ENCODE data around the gene KRT26. TPM values are rescaled to one million over a fixed set of nuclear protein-coding genes. Genes with fewer than 3 reads are reported as not detected.

The KRT26 gene
- polyA plus RNA-seq, 2 of the 4 experiments (the other 2 are of a cell fraction) = not detected

DNA sequence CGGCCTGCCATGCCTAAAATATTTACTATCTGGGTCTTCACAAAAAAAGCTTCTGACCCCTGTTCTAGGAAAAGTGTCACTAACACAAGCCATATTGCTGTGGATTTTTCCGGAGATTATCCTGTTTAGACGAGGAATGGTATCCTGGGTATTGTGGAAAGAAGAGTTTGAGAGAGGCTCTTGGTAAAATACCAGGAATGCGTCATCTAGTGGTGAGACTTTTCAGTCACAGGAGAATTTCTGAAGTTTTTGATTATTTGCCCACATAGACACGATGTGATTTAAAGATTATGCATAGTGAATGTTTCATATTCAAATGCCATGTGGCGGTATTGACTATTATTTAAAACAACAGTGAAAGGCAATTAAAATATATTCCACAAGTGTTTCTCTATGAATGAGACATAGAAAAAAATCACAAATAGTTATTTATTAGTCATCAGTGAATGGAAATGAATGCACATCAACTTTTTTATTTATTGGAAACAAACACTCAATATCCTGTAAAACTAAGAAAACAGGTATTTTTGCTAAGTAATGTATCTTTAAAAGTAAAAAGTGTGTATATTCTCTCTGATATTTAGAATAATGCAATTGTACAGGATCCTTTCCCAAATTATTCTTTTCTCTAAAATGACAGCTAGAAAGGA is 19.9 kb upstream of the KRT26 start (continued):
- TF ChIP-seq, protein P1, sequence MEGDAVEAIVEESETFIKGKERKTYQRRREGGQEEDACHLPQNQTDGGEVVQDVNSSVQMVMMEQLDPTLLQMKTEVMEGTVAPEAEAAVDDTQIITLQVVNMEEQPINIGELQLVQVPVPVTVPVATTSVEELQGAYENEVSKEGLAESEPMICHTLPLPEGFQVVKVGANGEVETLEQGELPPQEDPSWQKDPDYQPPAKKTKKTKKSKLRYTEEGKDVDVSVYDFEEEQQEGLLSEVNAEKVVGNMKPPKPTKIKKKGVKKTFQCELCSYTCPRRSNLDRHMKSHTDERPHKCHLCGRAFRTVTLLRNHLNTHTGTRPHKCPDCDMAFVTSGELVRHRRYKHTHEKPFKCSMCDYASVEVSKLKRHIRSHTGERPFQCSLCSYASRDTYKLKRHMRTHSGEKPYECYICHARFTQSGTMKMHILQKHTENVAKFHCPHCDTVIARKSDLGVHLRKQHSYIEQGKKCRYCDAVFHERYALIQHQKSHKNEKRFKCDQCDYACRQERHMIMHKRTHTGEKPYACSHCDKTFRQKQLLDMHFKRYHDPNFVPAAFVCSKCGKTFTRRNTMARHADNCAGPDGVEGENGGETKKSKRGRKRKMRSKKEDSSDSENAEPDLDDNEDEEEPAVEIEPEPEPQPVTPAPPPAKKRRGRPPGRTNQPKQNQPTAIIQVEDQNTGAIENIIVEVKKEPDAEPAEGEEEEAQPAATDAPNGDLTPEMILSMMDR (IDR thresholded peaks at IDR 0.05) = peak; percentile 98
- TF ChIP-seq FOXS1 (CRISPR knock-in tag; IDR thresholded peaks at IDR 0.05) (no peak), ZFP36 (IDR thresholded peaks at IDR 0.05; ENCODE audit: borderline replicate concordance, partially characterized antibody) (no peak), E2F6 (IDR thresholded peaks at IDR 0.05; ENCODE audit: borderline replicate concordance, low read depth) (no peak), HES2 (IDR thresholded peaks at IDR 0.05) (no peak), NR3C1 (IDR thresholded peaks at IDR 0.05) (no peak), CEBPB (IDR thresholded peaks at IDR 0.05) (no peak)

DNA sequence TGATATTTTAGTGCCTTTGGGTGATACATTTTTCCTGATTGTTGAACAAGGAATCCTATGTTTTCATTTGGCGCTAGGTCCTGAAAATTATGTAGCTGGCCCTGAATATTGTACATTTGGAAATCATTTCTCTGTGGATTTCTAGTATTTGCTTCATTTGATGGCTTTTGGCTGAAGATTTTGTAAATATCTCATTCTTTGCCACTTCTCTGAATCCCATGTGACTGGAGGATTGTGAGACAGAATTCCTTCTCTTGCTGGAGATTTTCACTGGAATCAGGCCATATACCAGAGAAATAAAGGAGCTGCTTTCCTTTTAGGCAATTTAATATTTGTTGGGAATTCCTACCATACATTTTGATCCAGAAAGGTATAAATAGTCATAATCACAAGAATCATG is 19.1 kb upstream of the KRT26 start:
- no peak for FAIRE-seq
- 94% methylated on average over 1 of the region's 1 CpG for WGBS (ENCODE audit: missing lambda C conversion rate)

DNA sequence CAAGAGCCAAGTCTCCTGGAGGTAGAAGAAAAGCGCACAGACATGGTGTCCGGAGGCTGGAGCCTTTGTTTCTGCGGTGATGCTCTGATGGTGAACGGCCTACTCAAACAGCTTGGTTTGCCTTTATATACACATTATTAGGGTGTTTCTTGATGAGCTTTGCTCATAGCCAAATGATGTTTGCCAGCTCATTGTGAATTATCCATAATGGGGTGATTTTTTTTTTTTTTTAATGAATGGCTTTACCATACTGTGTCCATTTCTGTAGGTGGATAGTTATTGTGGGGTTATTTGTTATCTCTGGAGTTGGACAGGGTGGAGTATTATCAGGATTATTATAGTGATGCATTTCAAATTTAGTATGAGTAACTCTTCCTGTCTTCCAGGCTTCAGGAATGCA is 10.4 kb upstream of the KRT26 start, which contains the start of gene KRT27:
TSS of gene KRT27 (minus strand) at position 101 of the 400 bp plus-strand sequence. CDS start at position 44, 57 bp downstream.
- ChIA-PET POLR2A (no interaction called here), CTCF (interaction anchor here (1.0 to 3.0 kb wide), 4 partner anchors 9 to 866 kb away, joined by 3 to 20 read pairs (median 4); no protein-coding TSS in a partner anchor)
- Histone ChIP-seq H3K4me3 (no peak within 1 kb of the TSS), H3K4me2 (no peak within 1 kb of the TSS), H3K27ac (no peak within 1 kb of the TSS), H3K4me1 (0 out of 3 replicates have a peak, but pooled peaks cover 5% of the 10 kb centered on the region), H3K9me3 (no peaks in the 10 kb centered on the region)
- no peak for FAIRE-seq
- 85% methylated on average over 4 of the region's 4 CpGs for WGBS (ENCODE audit: missing lambda C conversion rate)
- no peak for TF ChIP-seq RAD21 (conservative IDR thresholded peaks at IDR 0.05 in 1 of 2, IDR thresholded peaks at IDR 0.05 in 1 of 2)
- no peak for TF ChIP-seq NR3C1 (IDR thresholded peaks at IDR 0.05)
- no peak for TF ChIP-seq GATA3 (IDR thresholded peaks at IDR 0.05; ENCODE audit: borderline replicate concordance)
- no peak for TF ChIP-seq FOSB (CRISPR knock-in tag; IDR thresholded peaks at IDR 0.05)
- no peak for TF ChIP-seq FOXS1 (CRISPR knock-in tag; IDR thresholded peaks at IDR 0.05)
- TF ChIP-seq HOXA7 (CRISPR knock-in tag; IDR thresholded peaks at IDR 0.05) = no peak
- no peak for TF ChIP-seq ZC3H11A (IDR thresholded peaks at IDR 0.05)
- TF ChIP-seq, protein P2, sequence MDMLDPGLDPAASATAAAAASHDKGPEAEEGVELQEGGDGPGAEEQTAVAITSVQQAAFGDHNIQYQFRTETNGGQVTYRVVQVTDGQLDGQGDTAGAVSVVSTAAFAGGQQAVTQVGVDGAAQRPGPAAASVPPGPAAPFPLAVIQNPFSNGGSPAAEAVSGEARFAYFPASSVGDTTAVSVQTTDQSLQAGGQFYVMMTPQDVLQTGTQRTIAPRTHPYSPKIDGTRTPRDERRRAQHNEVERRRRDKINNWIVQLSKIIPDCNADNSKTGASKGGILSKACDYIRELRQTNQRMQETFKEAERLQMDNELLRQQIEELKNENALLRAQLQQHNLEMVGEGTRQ (IDR thresholded peaks at IDR 0.05) = no peak
- TF ChIP-seq E2F6 (IDR thresholded peaks at IDR 0.05; ENCODE audit: borderline replicate concordance, low read depth) = no peak
- no peak for TF ChIP-seq TFCP2L1 (CRISPR knock-in tag; IDR thresholded peaks at IDR 0.05)
- TF ChIP-seq CBX8 (IDR thresholded peaks at IDR 0.05) = no peak
- no peak for TF ChIP-seq JUNB (IDR thresholded peaks at IDR 0.05)
- TF ChIP-seq HES2 (IDR thresholded peaks at IDR 0.05) = no peak
- no peak for TF ChIP-seq CHD4 (IDR thresholded peaks at IDR 0.05; ENCODE audit: borderline replicate concordance)
- no peak for TF ChIP-seq ZFP36 (IDR thresholded peaks at IDR 0.05; ENCODE audit: borderline replicate concordance, partially characterized antibody)
- TF ChIP-seq NFE2L2 (conservative IDR thresholded peaks at IDR 0.05; ENCODE audit: low read length) = no peak
- no peak for DNase-seq (ENCODE audit: low read depth in 1 of 2, low spot score in 1 of 2)
- no peak for ATAC-seq

More for the DNA sequence above, 19.1 kb upstream of the KRT26 start:
- ChIA-PET POLR2A (no interaction called here), CTCF (interaction anchor here (0.7 to 11.5 kb wide), 29 partner anchors 10 to 857 kb away, joined by 3 to 304 read pairs (median 4); partner anchors contain the start of genes KRT27 and SMARCE1)
- TF ChIP-seq JUN (IDR thresholded peaks at IDR 0.05) (no peak), NFE2L2 (conservative IDR thresholded peaks at IDR 0.05; ENCODE audit: low read length) (no peak), MAFK (IDR thresholded peaks at IDR 0.05; ENCODE audit: partially characterized antibody) (no peak), EHMT2 (IDR thresholded peaks at IDR 0.05; ENCODE audit: low read depth) (no peak), POLR2A (IDR thresholded peaks at IDR 0.05; ENCODE audit: low read length) (no peak), CEBPB (IDR thresholded peaks at IDR 0.05) (no peak), FOSL2 (IDR thresholded peaks at IDR 0.05) (no peak), FOSL2 (CRISPR knock-in tag; IDR thresholded peaks at IDR 0.05) (no peak), ZNF302 (CRISPR knock-in tag; IDR thresholded peaks at IDR 0.05) (no peak), CBX2 (IDR thresholded peaks at IDR 0.05; ENCODE audit: borderline replicate concordance, low read depth) (no peak), HOXA7 (CRISPR knock-in tag; IDR thresholded peaks at IDR 0.05) (no peak), RARB (CRISPR knock-in tag; IDR thresholded peaks at IDR 0.05) (no peak), POLR2AphosphoS2 (conservative IDR thresholded peaks at IDR 0.05; ENCODE audit: low read length) (no peak), HEYL (CRISPR knock-in tag; IDR thresholded peaks at IDR 0.05) (no peak), CHD4 (IDR thresholded peaks at IDR 0.05; ENCODE audit: borderline replicate concordance) (no peak)
- TF ChIP-seq, protein P1 (IDR thresholded peaks at IDR 0.05) = no peak
- TF ChIP-seq, protein P2 (IDR thresholded peaks at IDR 0.05) = no peak
- ATAC-seq (no peak), DNase-seq (ENCODE audit: low read depth in 1 of 2, low spot score in 1 of 2) (no peak)
- Histone ChIP-seq H3K4me1 (no peaks in the 10 kb centered on the region), H3K4me3 (no peak overlapping the region), H3K9me3 (no peaks in the 10 kb centered on the region), H3K27ac (no peak overlapping the region), H3K4me2 (no peak overlapping the region)

Measured in A549 (cell line).